Keratinocyte (primary cell): ENCODE results near the gene CHST8. TPM values are rescaled to one million over a fixed set of nuclear protein-coding genes. Genes with fewer than 3 reads are reported as not detected.

Experiments used
- DNase-seq: peaks from one replicate; pipeline ENCODE4 v3.0.0-alpha.2; 2011; ENCODE audit warnings: low read depth, missing footprints, low spot score
- FAIRE-seq: peaks from 2 replicates; lab custom pipeline; 2011; peaks lifted over from hg19 to GRCh38; lab: Jason Lieb, UNC
- H2AFZ ChIP-seq: 2 replicates; pipeline ENCODE4 v1.6.0; 2012; ENCODE audit warnings: low read length, control low read depth, inconsistent platforms; ENCODE audit not compliant: control insufficient read depth
- H3K27ac ChIP-seq: 2 replicates; pipeline ENCODE4 v1.5.1; 2011; ENCODE audit warnings: low read length; ENCODE audit not compliant: control insufficient read depth, insufficient read depth
- H3K27me3 ChIP-seq: 3 replicates; pipeline ENCODE4 v1.6.0; 2011; ENCODE audit warnings: low read length; ENCODE audit not compliant: control insufficient read depth, insufficient read depth; ENCODE audit errors: extremely low read depth
- H3K36me3 ChIP-seq, 2 experiments: 2 replicates in 1 of 2; 3 replicates in 1 of 2; pipeline ENCODE4 v1.5.1; 2011; ENCODE audit warnings: low read length in 2 of 2, mild to moderate bottlenecking in 1 of 2; ENCODE audit not compliant: control insufficient read depth in 2 of 2, insufficient read depth in 2 of 2; ENCODE audit errors: extremely low read depth in 1 of 2
- H3K4me1 ChIP-seq: 3 replicates; pipeline ENCODE4 v1.5.1; 2011; ENCODE audit warnings: low read length; ENCODE audit not compliant: control insufficient read depth, insufficient read depth; ENCODE audit errors: extremely low read depth
- H3K4me2 ChIP-seq: 3 replicates; pipeline ENCODE4 v1.6.0; 2011; ENCODE audit warnings: low read depth, low read length; ENCODE audit not compliant: control insufficient read depth, insufficient read depth; ENCODE audit errors: extremely low read depth
- H3K4me3 ChIP-seq, 3 experiments: fragments of 200-600 bp in 1 of 3; sonication (generic) in 1 of 3; 2 replicates in 2 of 3; 3 replicates in 1 of 3; pipeline ENCODE4 v1.5.1; 2011 to 2016; ENCODE audit warnings: low read length in 3 of 3, mild to moderate bottlenecking in 3 of 3, control low read depth in 2 of 3, inconsistent platforms in 1 of 3, low read depth in 1 of 3, mixed read lengths in 1 of 3, mixed run types in 1 of 3, moderate library complexity in 1 of 3; ENCODE audit not compliant: control insufficient read depth in 2 of 3, insufficient read depth in 2 of 3; ENCODE audit errors: extremely low read depth in 1 of 3
- H3K79me2 ChIP-seq: 2 replicates; pipeline ENCODE4 v1.6.0; 2012; ENCODE audit warnings: low read length; ENCODE audit not compliant: control insufficient read depth, insufficient read depth
- H3K9ac ChIP-seq: 3 replicates; pipeline ENCODE4 v1.6.0; 2011; ENCODE audit warnings: low read length; ENCODE audit not compliant: control insufficient read depth, insufficient read depth; ENCODE audit errors: extremely low read depth
- H3K9me1 ChIP-seq: 3 replicates; pipeline ENCODE4 v1.6.0; 2011; ENCODE audit warnings: low read length; ENCODE audit not compliant: control insufficient read depth, insufficient read depth; ENCODE audit errors: extremely low read depth
- H3K9me3 ChIP-seq: 2 replicates; pipeline ENCODE4 v1.5.1; 2012; ENCODE audit warnings: low read depth, low read length; ENCODE audit not compliant: control insufficient read depth
- H4K20me1 ChIP-seq: 3 replicates; pipeline ENCODE4 v1.6.0; 2011; ENCODE audit warnings: low read length; ENCODE audit not compliant: control insufficient read depth, insufficient read depth; ENCODE audit errors: extremely low read depth
- EZH2 ChIP-seq: IDR thresholded peaks from one replicate; pipeline ENCODE4 v1.6.1; 2012; ENCODE audit warnings: inconsistent platforms, mild to moderate bottlenecking, low read length, moderate library complexity
- dilution Hi-C: fragments of 300-500 bp; cut with MboI; formaldehyde crosslinking; loops from one replicate; pipeline ENCODE4 v1.7.0; 2020; ENCODE audit warnings: low sequenced_read_pairs; ENCODE audit not compliant: extremely low pct_ligation_motif_present
- polyA plus RNA-seq, 5 experiments: library from polyadenylated mRNA; depleted of rRNA in 3 of 5; stranded (reverse) in 3 of 5; stranded (forward) in 1 of 5; unstranded in 1 of 5; fragments of >200 nt; gene quantifications; 1 replicate in 1 of 5; 2 replicates in 3 of 5; 3 replicates in 1 of 5; pipeline versions ENCODE4 v1.2.1 to v1.2.3, GENCODE V29; 2011 to 2012; ENCODE audit warnings: missing spikeins in 2 of 5, low read depth in 1 of 5, low replicate concordance in 1 of 5
- TF ChIP-seq, protein P1 (sequence below), 3 experiments: IDR thresholded peaks in 1 of 3; conservative IDR thresholded peaks in 1 of 3; optimal IDR thresholded peaks in 1 of 3; 2 replicates in 2 of 3; 3 replicates in 1 of 3; pipeline versions ENCODE3 to v1.5.1; 2011; ENCODE audit warnings: low read length in 3 of 3, mild to moderate bottlenecking in 3 of 3, moderate library complexity in 2 of 3, control low read depth in 1 of 3, inconsistent platforms in 1 of 3; ENCODE audit not compliant: insufficient read depth in 2 of 3; ENCODE audit errors: extremely low read depth in 1 of 3

The CHST8 gene
- polyA plus RNA-seq, 1 donor (not counting 4 experiments of a cell fraction or from before 2014, with no cell fraction given) = not detected

DNA sequence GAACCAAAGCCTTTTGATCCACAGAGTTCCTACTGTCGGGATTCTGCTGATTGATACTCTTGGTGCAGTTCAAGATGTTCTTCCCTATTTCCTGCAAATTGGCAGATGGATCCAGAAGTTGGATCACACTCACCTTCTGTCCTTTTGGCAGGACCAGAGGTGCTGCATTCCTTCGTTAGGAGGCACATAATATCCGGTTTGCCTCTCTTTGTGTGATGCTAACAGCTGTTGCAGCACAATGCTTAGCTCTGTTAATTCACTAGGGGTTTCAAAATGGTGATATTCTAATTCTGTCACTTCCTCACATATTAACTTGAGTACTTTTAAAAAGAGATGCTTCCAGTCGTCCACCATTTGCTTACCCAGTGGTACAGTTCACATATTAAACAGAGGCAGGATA is 15.2 kb upstream of the CHST8 start:
- Histone ChIP-seq H4K20me1 (no peaks in the 10 kb centered on the region), H3K36me3 (no peaks in the 10 kb centered on the region), H3K9ac (no peak overlapping the region), H3K27me3 (no peaks in the 10 kb centered on the region), H2AFZ (no peak overlapping the region), H3K79me2 (no peaks in the 10 kb centered on the region), H3K4me3 (no peak overlapping the region), H3K9me1 (no peaks in the 10 kb centered on the region), H3K9me3 (peaks cover 2% of the 10 kb centered on the region), H3K4me2 (no peak overlapping the region), H3K27ac (no peak overlapping the region), H3K4me1 (no peaks in the 10 kb centered on the region)
- dilution Hi-C loops = no loop called here
- FAIRE-seq = no peak
- TF ChIP-seq, protein P1, sequence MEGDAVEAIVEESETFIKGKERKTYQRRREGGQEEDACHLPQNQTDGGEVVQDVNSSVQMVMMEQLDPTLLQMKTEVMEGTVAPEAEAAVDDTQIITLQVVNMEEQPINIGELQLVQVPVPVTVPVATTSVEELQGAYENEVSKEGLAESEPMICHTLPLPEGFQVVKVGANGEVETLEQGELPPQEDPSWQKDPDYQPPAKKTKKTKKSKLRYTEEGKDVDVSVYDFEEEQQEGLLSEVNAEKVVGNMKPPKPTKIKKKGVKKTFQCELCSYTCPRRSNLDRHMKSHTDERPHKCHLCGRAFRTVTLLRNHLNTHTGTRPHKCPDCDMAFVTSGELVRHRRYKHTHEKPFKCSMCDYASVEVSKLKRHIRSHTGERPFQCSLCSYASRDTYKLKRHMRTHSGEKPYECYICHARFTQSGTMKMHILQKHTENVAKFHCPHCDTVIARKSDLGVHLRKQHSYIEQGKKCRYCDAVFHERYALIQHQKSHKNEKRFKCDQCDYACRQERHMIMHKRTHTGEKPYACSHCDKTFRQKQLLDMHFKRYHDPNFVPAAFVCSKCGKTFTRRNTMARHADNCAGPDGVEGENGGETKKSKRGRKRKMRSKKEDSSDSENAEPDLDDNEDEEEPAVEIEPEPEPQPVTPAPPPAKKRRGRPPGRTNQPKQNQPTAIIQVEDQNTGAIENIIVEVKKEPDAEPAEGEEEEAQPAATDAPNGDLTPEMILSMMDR (optimal IDR thresholded peaks at IDR 0.05 in 1 of 3, IDR thresholded peaks at IDR 0.05 in 1 of 3, conservative IDR thresholded peaks at IDR 0.05 in 1 of 3; ENCODE audit: extremely low read depth in 1 of 3, insufficient read depth in 2 of 3, low read length in 3 of 3) = no peak
- no peak for TF ChIP-seq EZH2
- DNase-seq = no peak

DNA sequence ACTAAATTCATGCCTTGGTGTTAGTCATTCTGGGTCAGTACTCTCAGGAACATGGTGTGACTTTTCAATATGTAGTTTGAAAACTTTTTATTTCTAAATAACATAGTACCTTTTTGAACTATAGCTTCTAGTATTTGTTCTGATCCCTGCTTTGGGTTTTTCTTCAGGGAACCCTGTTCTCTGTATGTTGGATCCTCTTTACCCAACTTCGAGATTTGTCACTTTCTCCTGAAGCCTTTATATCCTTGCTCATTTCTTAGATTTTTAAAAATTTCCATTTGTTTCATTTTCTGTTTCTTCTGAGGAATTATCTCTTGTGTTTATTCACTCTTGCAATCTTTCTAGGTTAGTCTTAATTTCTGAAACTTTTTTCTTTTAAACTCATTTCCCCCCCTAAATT is 12.4 kb upstream of the CHST8 start:
- Histone ChIP-seq H3K27me3 (no peaks in the 10 kb centered on the region), H3K9ac (no peak overlapping the region), H3K4me3 (no peak overlapping the region), H3K36me3 (no peaks in the 10 kb centered on the region), H2AFZ (no peak overlapping the region), H3K27ac (no peak overlapping the region), H4K20me1 (no peaks in the 10 kb centered on the region), H3K4me1 (no peaks in the 10 kb centered on the region), H3K9me3 (no peaks in the 10 kb centered on the region), H3K4me2 (no peak overlapping the region), H3K9me1 (no peaks in the 10 kb centered on the region), H3K79me2 (no peaks in the 10 kb centered on the region)
- DNase-seq (no peak), FAIRE-seq (no peak)
- dilution Hi-C loops = no loop called here
- no peak for TF ChIP-seq EZH2
- TF ChIP-seq, protein P1 (optimal IDR thresholded peaks at IDR 0.05 in 1 of 3, IDR thresholded peaks at IDR 0.05 in 1 of 3, conservative IDR thresholded peaks at IDR 0.05 in 1 of 3; ENCODE audit: extremely low read depth in 1 of 3, insufficient read depth in 2 of 3, low read length in 3 of 3) = no peak
